GM12892 (cell line): ENCODE measurements around the gene PHOX2A.

Experiments used
- POLR2A ChIP-seq: IDR thresholded peaks from 2 replicates; pipeline ENCODE4 v1.6.1; 2011; ENCODE audit warnings: low read depth, low read length, control low read depth
- POLR2AphosphoS5 ChIP-seq: IDR thresholded peaks from 2 replicates; pipeline ENCODE4 v1.6.1; 2011; ENCODE audit warnings: low read depth, low read length, control low read depth

DNA sequence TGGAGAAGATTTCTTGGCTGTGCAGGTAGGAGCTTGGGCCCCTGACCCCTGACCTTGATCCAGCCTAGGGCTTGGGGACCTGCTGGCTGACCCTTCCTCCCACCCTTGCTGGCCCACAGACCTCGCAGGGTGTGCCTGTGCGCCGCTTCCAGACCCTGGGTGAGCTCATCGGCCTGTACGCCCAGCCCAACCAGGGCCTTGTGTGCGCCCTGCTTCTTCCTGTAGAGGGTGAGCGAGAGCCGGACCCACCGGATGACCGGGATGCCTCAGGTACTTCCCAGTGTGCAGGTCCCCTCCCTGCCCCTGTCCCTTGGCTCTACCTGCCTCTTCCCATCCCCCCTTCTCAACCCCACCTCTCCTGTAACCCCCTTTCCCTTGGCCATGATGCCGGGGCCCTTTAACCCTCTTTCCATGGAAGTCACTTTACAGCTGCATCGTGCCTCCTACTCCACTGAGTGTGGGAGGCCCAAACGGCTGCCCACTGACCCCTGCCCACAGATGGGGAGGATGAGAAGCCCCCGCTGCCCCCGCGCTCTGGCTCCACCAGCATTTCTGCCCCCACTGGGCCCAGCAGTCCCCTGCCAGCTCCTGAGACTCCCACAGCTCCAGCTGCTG lies 15.6 kb downstream of the PHOX2A start:
- TF ChIP-seq POLR2AphosphoS5 (no peak), POLR2A (no peak; the same call in 1 of the 2 replicates)
